A549 treated with CpdA at 1 μM for 4 hours (cell line): Measurements from ENCODE around the gene OBI1. TPM values are rescaled to one million over a fixed set of nuclear protein-coding genes. Genes with fewer than 3 reads are reported as not detected.

Experiments
- total RNA-seq: library from RNA; stranded (reverse); fragments of 200-300 nt; extraction: Qiagen RNA extraction; gene quantifications from 5 replicates; pipeline ENCODE4 v1.2.3, GENCODE V29; 2022; ENCODE audit warnings: low read depth

OBI1 gene, protein sequence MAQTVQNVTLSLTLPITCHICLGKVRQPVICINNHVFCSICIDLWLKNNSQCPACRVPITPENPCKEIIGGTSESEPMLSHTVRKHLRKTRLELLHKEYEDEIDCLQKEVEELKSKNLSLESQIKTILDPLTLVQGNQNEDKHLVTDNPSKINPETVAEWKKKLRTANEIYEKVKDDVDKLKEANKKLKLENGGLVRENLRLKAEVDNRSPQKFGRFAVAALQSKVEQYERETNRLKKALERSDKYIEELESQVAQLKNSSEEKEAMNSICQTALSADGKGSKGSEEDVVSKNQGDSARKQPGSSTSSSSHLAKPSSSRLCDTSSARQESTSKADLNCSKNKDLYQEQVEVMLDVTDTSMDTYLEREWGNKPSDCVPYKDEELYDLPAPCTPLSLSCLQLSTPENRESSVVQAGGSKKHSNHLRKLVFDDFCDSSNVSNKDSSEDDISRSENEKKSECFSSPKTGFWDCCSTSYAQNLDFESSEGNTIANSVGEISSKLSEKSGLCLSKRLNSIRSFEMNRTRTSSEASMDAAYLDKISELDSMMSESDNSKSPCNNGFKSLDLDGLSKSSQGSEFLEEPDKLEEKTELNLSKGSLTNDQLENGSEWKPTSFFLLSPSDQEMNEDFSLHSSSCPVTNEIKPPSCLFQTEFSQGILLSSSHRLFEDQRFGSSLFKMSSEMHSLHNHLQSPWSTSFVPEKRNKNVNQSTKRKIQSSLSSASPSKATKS
- total RNA-seq: 7.9 to 13.0 TPM (median 8.6 TPM) in 5 replicates

DNA sequence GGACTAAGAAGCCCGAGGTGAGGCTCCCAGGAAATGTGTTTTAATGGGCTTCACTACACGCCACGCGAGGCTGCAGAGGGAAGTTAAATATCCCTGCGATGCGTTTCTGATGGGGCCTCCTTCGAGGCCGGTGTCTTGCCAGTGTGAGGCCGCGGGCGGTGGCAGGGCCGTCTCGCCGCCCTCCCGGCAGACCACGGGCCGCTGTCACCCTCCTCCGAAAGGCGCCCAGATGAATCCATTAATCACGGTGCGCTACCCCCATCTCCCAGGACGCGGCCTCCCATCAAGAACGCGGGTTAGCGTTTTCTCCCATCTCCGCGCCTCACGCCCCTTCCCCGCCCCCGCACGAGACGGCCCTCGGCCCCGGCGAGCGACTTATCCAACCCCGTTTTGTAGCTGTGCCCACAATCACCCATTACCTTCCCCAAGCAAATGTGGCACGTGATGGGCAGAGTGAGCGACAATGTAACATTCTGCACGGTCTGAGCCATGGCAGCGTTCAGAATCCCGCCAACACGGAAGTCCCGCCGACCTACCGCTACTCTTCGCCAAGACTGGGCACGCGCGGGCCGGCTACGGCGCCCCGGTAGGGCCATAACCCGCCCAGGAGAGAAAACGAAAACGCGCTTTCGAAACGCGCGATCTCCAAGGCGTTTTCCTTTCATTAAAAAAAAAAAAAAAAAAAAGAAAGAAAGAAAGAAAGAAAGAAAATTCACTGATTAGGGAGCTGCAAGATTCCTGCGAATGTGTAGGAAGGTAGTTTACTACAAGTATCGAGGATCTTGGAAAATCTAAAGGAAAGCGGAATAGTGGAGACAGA, at the start of gene OBI1:
TSS of gene OBI1 (minus strand) at position 526 of the 820 bp plus-strand sequence. CDS start at position 491, 35 bp downstream.

DNA sequence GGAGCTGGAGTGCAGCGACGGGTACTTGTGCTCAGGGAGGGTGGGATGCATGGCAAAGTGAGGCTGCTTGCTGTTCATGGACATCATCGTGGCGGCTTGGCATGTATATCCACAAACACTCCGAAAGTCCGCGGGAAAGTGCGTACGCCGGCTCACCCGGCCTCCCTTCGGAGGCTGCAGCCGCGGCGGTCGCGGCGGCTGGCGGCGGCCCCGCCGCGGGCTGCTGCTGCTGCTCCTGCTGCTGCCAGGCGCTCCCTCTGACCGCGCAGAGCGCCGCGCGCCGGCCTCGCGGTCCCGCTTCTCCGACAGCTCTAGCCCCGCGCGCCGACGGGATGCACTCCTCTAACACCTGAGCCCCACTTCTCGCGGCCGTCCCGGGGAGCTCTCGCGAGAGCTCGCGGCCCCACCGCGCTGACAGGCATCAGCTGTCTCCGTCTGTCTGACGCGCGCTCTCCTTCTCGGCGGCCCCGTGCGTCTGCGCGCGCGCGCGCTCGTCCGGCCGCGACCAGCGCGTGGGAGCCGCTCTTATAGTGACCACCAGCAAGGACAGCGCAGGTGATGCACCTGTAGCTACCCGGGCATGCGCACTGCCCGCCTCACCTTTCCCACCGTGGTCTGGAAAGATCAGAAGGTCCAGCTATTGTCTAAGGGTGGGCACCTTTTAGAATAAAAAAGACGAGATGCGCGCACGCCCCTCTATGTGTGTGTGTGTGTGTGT, 55.6 kb downstream of the OBI1 start, which contains the start of gene POU4F1:
TSS of gene POU4F1 (minus strand) at position 313 of the 718 bp plus-strand sequence. CDS start at position 87, 226 bp downstream.

Other genes with a start within 250 kb of the OBI1 start
- 0.66 to 1.0 TPM (median 0.73 TPM) in 5 replicates for gene POU4F1, start 55.6 kb downstream of the OBI1 start, total RNA-seq